GM12875 (cell line): ENCODE data around the gene PCDHGA6.
"Not testable (repeated sequence)": the region's sequence is repeated elsewhere in the genome, so short reads cannot be mapped to it uniquely, and the experiment has no call there.

Source experiments
- H3K4me3 ChIP-seq: one replicate; pipeline ENCODE4 v1.5.1; 2011; ENCODE audit warnings: low read depth, low read length, control low read depth
- TF ChIP-seq, protein P1 (sequence below): IDR thresholded peaks from 2 replicates; pipeline ENCODE4 v1.5.1; 2011; ENCODE audit warnings: low read depth, mild to moderate bottlenecking, control low read depth, inconsistent platforms, low read length, moderate library complexity, borderline replicate concordance; ENCODE audit not compliant: insufficient read depth

Gene PCDHGA6

DNA sequence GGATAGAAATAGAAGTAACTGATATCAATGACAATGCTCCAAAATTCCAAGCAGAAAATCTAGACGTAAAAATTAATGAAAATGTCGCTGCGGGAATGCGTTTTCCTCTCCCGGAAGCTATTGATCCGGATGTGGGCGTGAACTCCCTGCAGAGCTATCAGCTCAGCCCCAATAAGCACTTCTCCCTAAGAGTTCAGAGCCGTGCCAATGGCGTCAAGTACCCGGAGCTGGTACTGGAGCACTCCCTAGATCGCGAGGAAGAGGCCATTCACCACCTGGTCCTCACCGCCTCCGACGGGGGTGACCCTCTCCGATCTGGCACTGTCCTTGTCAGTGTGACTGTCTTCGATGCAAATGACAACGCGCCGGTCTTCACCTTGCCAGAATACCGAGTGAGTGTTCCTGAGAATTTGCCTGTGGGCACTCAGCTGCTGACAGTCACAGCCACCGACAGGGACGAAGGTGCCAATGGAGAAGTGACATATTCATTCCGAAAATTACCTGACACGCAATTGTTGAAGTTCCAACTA lies 39.9 kb downstream of the PCDHGA6 start:
- H3K4me3 ChIP-seq = peak overlapping the region; percentile 79

DNA sequence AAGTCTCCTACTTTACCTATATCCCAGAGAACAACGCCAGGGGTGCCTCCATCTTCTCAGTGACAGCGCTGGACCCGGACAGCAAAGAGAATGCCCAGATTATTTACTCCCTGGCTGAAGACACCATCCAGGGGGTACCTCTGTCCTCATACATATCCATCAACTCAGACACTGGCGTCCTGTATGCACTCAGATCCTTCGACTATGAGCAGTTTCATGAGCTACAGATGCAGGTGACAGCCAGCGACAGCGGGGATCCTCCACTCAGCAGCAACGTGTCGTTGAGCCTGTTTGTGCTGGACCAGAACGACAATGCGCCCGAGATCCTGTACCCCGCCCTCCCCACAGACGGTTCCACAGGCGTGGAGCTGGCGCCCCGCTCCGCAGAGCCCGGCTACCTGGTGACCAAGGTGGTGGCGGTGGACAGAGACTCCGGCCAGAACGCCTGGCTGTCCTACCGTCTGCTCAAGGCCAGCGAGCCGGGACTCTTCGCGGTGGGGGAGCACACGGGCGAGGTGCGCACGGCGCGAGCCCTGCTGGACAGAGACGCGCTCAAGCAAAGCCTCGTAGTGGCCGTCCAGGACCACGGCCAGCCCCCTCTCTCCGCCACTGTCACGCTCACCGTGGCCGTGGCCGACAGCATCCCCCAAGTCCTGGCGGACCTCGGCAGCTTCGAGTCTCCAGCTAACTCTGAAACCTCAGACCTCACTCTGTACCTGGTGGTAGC lies 41.0 kb downstream of the PCDHGA6 start:
- not testable (repeated sequence) for H3K4me3 ChIP-seq

More for the DNA sequence above, 39.9 kb downstream of the PCDHGA6 start:
- TF ChIP-seq, protein P1, sequence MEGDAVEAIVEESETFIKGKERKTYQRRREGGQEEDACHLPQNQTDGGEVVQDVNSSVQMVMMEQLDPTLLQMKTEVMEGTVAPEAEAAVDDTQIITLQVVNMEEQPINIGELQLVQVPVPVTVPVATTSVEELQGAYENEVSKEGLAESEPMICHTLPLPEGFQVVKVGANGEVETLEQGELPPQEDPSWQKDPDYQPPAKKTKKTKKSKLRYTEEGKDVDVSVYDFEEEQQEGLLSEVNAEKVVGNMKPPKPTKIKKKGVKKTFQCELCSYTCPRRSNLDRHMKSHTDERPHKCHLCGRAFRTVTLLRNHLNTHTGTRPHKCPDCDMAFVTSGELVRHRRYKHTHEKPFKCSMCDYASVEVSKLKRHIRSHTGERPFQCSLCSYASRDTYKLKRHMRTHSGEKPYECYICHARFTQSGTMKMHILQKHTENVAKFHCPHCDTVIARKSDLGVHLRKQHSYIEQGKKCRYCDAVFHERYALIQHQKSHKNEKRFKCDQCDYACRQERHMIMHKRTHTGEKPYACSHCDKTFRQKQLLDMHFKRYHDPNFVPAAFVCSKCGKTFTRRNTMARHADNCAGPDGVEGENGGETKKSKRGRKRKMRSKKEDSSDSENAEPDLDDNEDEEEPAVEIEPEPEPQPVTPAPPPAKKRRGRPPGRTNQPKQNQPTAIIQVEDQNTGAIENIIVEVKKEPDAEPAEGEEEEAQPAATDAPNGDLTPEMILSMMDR = no peak

DNA sequence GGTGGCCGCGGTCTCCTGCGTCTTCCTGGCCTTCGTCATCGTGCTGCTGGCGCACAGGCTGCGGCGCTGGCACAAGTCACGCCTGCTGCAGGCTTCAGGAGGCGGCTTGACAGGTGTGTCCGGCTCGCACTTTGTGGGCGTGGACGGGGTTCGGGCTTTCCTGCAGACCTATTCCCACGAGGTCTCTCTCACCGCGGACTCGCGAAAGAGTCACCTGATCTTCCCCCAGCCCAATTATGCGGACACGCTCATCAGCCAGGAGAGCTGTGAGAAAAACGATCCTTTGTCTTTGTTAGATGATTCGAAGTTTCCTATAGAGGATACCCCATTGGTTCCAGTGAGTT lies 41.6 kb downstream of the PCDHGA6 start:
- H3K4me3 ChIP-seq = not testable (repeated sequence)

DNA sequence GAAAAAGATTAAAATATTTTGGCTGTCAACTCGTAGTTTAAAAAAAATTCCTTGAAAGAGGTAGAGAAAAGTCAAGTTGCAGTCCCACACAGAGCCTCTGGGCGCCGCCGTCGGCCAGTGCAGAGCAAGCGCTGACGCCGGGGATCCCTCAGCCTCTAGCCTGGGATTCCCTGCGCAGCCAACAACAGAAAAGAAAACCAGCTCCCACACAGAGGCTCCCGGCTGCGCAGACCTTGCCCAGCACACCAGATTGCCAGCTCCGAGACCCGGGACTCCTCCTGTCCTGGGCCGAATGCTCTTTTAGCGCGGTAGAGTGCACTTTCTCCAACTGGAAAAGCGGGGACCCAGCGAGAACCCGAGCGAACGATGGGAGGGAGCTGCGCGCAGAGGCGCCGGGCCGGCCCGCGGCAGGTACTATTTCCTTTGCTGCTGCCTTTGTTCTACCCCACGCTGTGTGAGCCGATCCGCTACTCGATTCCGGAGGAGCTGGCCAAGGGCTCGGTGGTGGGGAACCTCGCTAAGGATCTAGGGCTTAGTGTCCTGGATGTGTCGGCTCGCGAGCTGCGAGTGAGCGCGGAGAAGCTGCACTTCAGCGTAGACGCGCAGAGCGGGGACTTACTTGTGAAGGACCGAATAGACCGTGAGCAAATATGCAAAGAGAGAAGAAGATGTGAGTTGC lies 43.9 kb downstream of the PCDHGA6 start, which contains the start of gene PCDHGB7:
Gene PCDHGB7 (plus strand): TSS at position 184 of the 679 bp plus-strand sequence. CDS start 183 bp downstream, at position 367.
- TF ChIP-seq, protein P1 = peak; percentile 82
- H3K4me3 ChIP-seq = peak within 1 kb of the TSS; percentile 61

DNA sequence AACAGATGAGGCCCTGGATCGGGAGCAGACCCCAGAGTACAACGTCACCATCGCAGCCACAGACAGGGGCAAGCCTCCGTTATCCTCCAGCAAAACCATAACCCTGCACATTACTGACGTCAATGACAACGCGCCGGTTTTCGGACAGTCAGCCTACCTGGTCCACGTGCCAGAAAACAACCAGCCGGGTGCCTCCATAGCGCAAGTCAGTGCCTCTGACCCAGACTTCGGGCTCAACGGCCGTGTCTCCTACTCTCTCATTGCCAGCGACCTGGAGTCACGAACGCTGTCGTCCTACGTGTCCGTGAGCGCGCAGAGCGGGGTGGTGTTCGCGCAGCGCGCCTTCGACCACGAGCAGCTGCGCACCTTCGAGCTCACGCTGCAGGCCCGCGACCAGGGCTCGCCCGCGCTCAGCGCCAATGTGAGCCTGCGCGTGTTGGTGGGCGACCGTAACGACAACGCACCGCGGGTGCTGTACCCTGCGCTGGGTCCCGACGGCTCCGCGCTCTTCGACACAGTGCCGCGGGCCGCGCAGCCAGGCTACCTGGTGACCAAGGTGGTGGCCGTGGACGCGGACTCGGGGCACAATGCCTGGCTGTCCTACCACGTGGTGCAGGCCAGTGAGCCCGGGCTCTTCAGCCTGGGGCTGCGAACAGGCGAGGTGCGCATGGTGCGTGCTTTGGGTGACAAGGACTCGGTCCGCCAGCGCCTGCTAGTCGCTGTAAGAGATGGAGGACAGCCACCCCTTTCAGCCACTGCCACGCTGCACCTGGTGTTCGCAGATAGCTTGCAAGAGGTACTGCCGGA lies 45.6 kb downstream of the PCDHGA6 start:
- TF ChIP-seq, protein P1 = no peak

DNA sequence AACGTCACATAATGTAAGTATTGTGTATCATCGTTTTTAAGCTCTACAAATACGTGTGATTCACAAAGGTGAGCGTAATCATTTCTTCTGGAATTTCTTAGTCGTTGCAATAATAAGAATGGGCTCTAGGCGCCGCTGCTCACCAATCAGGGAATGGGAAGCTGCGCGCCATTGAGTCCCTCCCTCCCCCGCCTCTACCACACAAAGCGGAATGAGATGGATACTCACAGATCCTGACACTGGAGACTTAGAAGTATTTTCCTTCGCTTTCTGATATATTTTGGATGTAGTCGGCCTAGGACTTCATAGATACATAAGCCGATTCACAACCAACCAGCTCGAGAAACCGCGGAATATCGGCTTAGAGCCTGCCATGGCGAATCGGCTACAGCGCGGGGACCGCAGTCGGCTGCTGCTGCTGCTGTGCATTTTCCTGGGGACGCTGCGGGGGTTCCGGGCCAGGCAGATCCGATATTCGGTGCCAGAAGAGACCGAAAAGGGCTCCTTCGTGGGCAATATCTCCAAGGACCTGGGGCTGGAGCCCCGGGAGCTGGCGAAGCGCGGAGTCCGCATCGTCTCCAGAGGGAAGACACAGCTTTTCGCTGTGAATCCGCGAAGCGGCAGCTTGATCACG lies 47.3 kb downstream of the PCDHGA6 start, which contains the start of gene PCDHGA11:
Gene PCDHGA11 (plus strand): TSS at position 197 of the 634 bp plus-strand sequence. CDS start 177 bp downstream, at position 374.
- H3K4me3 ChIP-seq = peak within 1 kb of the TSS; percentile 49
- TF ChIP-seq, protein P1 = peak; percentile 64

More for the DNA sequence above, 45.6 kb downstream of the PCDHGA6 start:
- H3K4me3 ChIP-seq = no peak overlapping the region

DNA sequence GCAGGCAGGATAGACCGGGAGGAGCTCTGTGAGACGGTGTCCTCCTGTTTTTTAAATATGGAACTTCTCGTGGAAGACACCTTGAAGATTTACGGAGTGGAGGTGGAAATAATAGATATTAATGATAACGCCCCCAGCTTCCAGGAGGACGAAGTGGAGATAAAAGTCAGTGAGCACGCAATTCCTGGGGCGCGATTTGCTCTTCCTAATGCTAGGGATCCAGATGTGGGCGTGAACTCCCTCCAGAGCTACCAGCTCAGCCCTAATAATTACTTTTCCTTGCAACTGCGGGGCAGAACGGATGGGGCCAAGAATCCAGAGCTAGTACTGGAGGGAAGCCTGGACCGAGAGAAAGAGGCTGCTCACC lies 47.8 kb downstream of the PCDHGA6 start:
- peak overlapping the region; percentile 49 for H3K4me3 ChIP-seq
- TF ChIP-seq, protein P1 = no peak
